A549 treated with CpdA at 1 μM for 4 hours (cell line): ENCODE data around the gene CD79B. TPM values are rescaled to one million over a fixed set of nuclear protein-coding genes. Genes with fewer than 3 reads are reported as not detected.

ENCODE experiments used
- total RNA-seq: library from RNA; stranded (reverse); fragments of 200-300 nt; extraction: Qiagen RNA extraction; gene quantifications from 5 replicates; pipeline ENCODE4 v1.2.3, GENCODE V29; 2022; ENCODE audit warnings: low read depth

CD79B gene
- not detected in 5 replicates for total RNA-seq

GRCh38 chr17:63931981-63932561 lies at the start of gene CD79B:
Gene CD79B, minus strand, starts transcription at chr17:63932331. Its CDS starts 70 bp downstream, at chr17:63932261.

GRCh38 chr17:63972796-63973195 lies 40.7 kb upstream of the CD79B start, which contains the start of gene SCN4A:
Gene SCN4A, minus strand, starts transcription at chr17:63972918. Its CDS starts 77 bp downstream, at chr17:63972841.

GRCh38 chr17:63918789-63919305 lies 13.3 kb downstream of the CD79B start, which contains the start of gene GH1:
Gene GH1, minus strand, starts transcription at chr17:63918839. Its CDS starts 63 bp downstream, at chr17:63918776.

GRCh38 chr17:63911041-63911635 lies 21.0 kb downstream of the CD79B start, which contains the start of gene CSHL1:
Gene CSHL1, minus strand, starts transcription at chr17:63911258. Its CDS starts 62 bp downstream, at chr17:63911196.

GRCh38 chr17:63896524-63897354 lies 35.4 kb downstream of the CD79B start, which contains the start of gene CSH1:
Gene CSH1, minus strand, starts transcription at chr17:63896574. Its CDS starts 63 bp downstream, at chr17:63896511.

GRCh38 chr17:63881935-63882601 lies 50.1 kb downstream of the CD79B start, which contains the start of gene GH2:
Gene GH2, minus strand, starts transcription at chr17:63881944. Its CDS starts 143 bp downstream, at chr17:63881801.

Other genes starting within 250 kb of the CD79B start
- gene LIMD2, start 232.2 kb downstream of the CD79B start, total RNA-seq: 9.4 to 14.6 TPM (median 10.9 TPM) in 5 replicates
- 25.8 to 28.1 TPM (median 25.9 TPM) in 5 replicates for gene STRADA, start 190.5 kb downstream of the CD79B start, total RNA-seq
- gene CCDC47, start 158.7 kb downstream of the CD79B start, total RNA-seq: 95.5 to 152 TPM (median 102 TPM) in 5 replicates
- 83.1 to 119 TPM (median 85.6 TPM) in 5 replicates for gene DDX42, start 158.2 kb downstream of the CD79B start, total RNA-seq
- 215 to 246 TPM (median 223 TPM) in 5 replicates for gene PSMC5, start 104.9 kb downstream of the CD79B start, total RNA-seq
- 59.7 to 74.3 TPM (median 61.0 TPM) in 5 replicates for gene FTSJ3, start 104.7 kb downstream of the CD79B start, total RNA-seq
- 53.0 to 66.3 TPM (median 61.3 TPM) in 5 replicates for gene SMARCD2, start 89.6 kb downstream of the CD79B start, total RNA-seq
- not detected in 5 replicates for gene CSH2, start 58.7 kb downstream of the CD79B start, total RNA-seq
- not detected in 5 replicates for gene GH2, start 50.4 kb downstream of the CD79B start, total RNA-seq
- gene CSH1, start 35.8 kb downstream of the CD79B start, total RNA-seq: not detected in 5 replicates
- not detected in 5 replicates for gene CSHL1, start 21.1 kb downstream of the CD79B start, total RNA-seq
- not detected in 5 replicates for gene GH1, start 13.5 kb downstream of the CD79B start, total RNA-seq
- 0.03 to 0.10 TPM (median 0.07 TPM) in 5 replicates for gene SCN4A, start 40.6 kb upstream of the CD79B start, total RNA-seq
- gene PRR29, start 66.0 kb upstream of the CD79B start, total RNA-seq: 0.73 to 1.3 TPM (median 0.97 TPM) in 5 replicates
- 0.07 to 0.14 TPM in 2 of 5 replicates, not detected in the others for gene ICAM2, start 88.3 kb upstream of the CD79B start, total RNA-seq
- gene ERN1, start 197.8 kb upstream of the CD79B start, total RNA-seq: 3.6 to 4.8 TPM (median 3.8 TPM) in 5 replicates